IMR-90 (cell line): ENCODE measurements around the gene RAB11FIP4. TPM values are rescaled to one million over a fixed set of nuclear protein-coding genes. Genes with fewer than 3 reads are reported as not detected.

Experiments used
- ATAC-seq: fragments of 200-7000 bp; cut with Tn5 transposase; 2 replicates; pipeline ENCODE4 v1.9.1; 2020; ENCODE audit warnings: low read depth, mild to moderate bottlenecking, moderate library complexity
- BruUV-seq: library from RNA; stranded (reverse); fragments of 400-500 nt; replicated peaks from 2 replicates; lab custom pipeline; 2021; lab: Mats Ljungman, UMichigan
- CTCF ChIA-PET: fragments of 300-600 bp; formaldehyde crosslinking; extraction: SDS; loops from one replicate; lab custom pipeline; 2021; ENCODE audit warnings: antibody characterized with exemption; lab: Yijun Ruan, JAX
- POLR2A ChIA-PET: fragments of 300-600 bp; sonication (Branson Sonifier 250); formaldehyde crosslinking; loops from one replicate; lab custom pipeline; 2022; ENCODE audit warnings: antibody characterized with exemption; ENCODE audit not compliant: unreplicated experiment; lab: Charles Lee
- DNase-seq: peaks from one replicate; pipeline ENCODE4 v3.0.0; 2013
- H2AFZ ChIP-seq: replicated peaks from 2 replicates; pipeline ENCODE3; 2013; ENCODE audit warnings: low read length, mild to moderate bottlenecking; ENCODE audit not compliant: poor library complexity
- H2AK5ac ChIP-seq: 2 replicates; pipeline ENCODE4 v1.6.1; 2013; ENCODE audit warnings: low read depth, low read length, inconsistent platforms
- H2AK9ac ChIP-seq: replicated peaks from 2 replicates; pipeline ENCODE3; 2013; ENCODE audit warnings: mild to moderate bottlenecking, low read depth, low read length, moderate library complexity; ENCODE audit not compliant: poor library complexity
- H2BK120ac ChIP-seq: 2 replicates; pipeline ENCODE4 v1.6.1; 2013; ENCODE audit warnings: low read depth, low read length, inconsistent platforms
- H2BK15ac ChIP-seq: 3 replicates; pipeline ENCODE4 v1.6.1; 2013; ENCODE audit warnings: low read depth, low read length, inconsistent platforms
- H2BK20ac ChIP-seq: 2 replicates; pipeline ENCODE4 v1.6.1; 2013; ENCODE audit warnings: low read depth, mild to moderate bottlenecking, inconsistent platforms, low read length, moderate library complexity
- H2BK5ac ChIP-seq: 2 replicates; pipeline ENCODE4 v1.6.1; 2013; ENCODE audit warnings: mild to moderate bottlenecking, low read depth, low read length, inconsistent platforms; ENCODE audit not compliant: poor library complexity, severe bottlenecking
- H3K14ac ChIP-seq: replicated peaks from 2 replicates; pipeline ENCODE4 v1.6.1; 2013; ENCODE audit warnings: low read depth, low read length, inconsistent platforms
- H3K18ac ChIP-seq: 2 replicates; pipeline ENCODE4 v1.6.1; 2013; ENCODE audit warnings: low read depth, low read length, control low read depth
- H3K23ac ChIP-seq: 2 replicates; pipeline ENCODE4 v1.6.1; 2013; ENCODE audit warnings: low read depth, low read length, inconsistent platforms
- H3K27ac ChIP-seq: 2 replicates; pipeline ENCODE4 v1.5.1; 2013; ENCODE audit warnings: mild to moderate bottlenecking, control low read depth, low read length; ENCODE audit not compliant: insufficient read depth
- H3K27me3 ChIP-seq: 2 replicates; pipeline ENCODE4 v1.6.1; 2013; ENCODE audit warnings: low read length; ENCODE audit not compliant: control insufficient read depth, insufficient read depth
- H3K36me3 ChIP-seq: 2 replicates; pipeline ENCODE4 v1.6.1; 2013; ENCODE audit warnings: low read length, mixed read lengths; ENCODE audit not compliant: control insufficient read depth, insufficient read depth
- H3K4ac ChIP-seq: 2 replicates; pipeline ENCODE4 v1.6.1; 2013; ENCODE audit warnings: low read depth, low read length, inconsistent platforms
- H3K4me1 ChIP-seq: 2 replicates; pipeline ENCODE4 v1.6.1; 2013; ENCODE audit warnings: low read length, mixed read lengths; ENCODE audit not compliant: control insufficient read depth, insufficient read depth
- H3K4me2 ChIP-seq: 2 replicates; pipeline ENCODE4 v1.6.1; 2013; ENCODE audit warnings: low read depth, mild to moderate bottlenecking, control low read depth, low read length, moderate library complexity
- H3K4me3 ChIP-seq: 2 replicates; pipeline ENCODE4 v1.5.1; 2013; ENCODE audit warnings: low read depth, mild to moderate bottlenecking, control low read depth, low read length, moderate library complexity; ENCODE audit not compliant: insufficient read depth
- H3K56ac ChIP-seq: 2 replicates; pipeline ENCODE4 v1.6.1; 2013; ENCODE audit warnings: low read length, inconsistent platforms; ENCODE audit not compliant: insufficient read depth; ENCODE audit errors: extremely low read depth
- H3K79me1 ChIP-seq, 2 experiments: 2 replicates each; pipeline ENCODE4 v1.6.1; 2013; ENCODE audit warnings: low read length in 2 of 2, inconsistent platforms in 1 of 2, low read depth in 1 of 2
- H3K9ac ChIP-seq: 2 replicates; pipeline ENCODE4 v1.6.1; 2013; ENCODE audit warnings: low read depth, low read length, control low read depth
- H3K9me1 ChIP-seq: 2 replicates; pipeline ENCODE4 v1.6.1; 2013; ENCODE audit warnings: low read length, inconsistent platforms; ENCODE audit not compliant: insufficient read depth
- H3K9me3 ChIP-seq: 2 replicates; pipeline ENCODE4 v1.6.1; 2013; ENCODE audit warnings: low read length; ENCODE audit not compliant: control insufficient read depth, insufficient read depth
- H4K20me1 ChIP-seq: 2 replicates; pipeline ENCODE4 v1.6.1; 2013; ENCODE audit warnings: low read length, inconsistent platforms; ENCODE audit not compliant: insufficient read depth
- H4K5ac ChIP-seq: 2 replicates; pipeline ENCODE4 v1.6.1; 2013; ENCODE audit warnings: mild to moderate bottlenecking, low read depth, low read length, control low read depth
- H4K8ac ChIP-seq, 2 experiments: 2 replicates each; pipeline ENCODE4 v1.6.1; 2013; ENCODE audit warnings: low read depth in 2 of 2, low read length in 2 of 2, control low read depth in 1 of 2, inconsistent platforms in 1 of 2
- H4K91ac ChIP-seq: 2 replicates; pipeline ENCODE4 v1.6.1; 2013; ENCODE audit warnings: low read depth, low read length, inconsistent platforms; ENCODE audit not compliant: insufficient read depth
- BHLHE40 ChIP-seq: fragments of 150-350 bp; IDR thresholded peaks from 2 replicates; pipeline ENCODE4 v1.6.1; 2016; ENCODE audit warnings: mild to moderate bottlenecking, low read depth, low read length
- CTCF ChIP-seq: conservative IDR thresholded peaks from 2 replicates; pipeline ENCODE4 v1.5.1; 2012; ENCODE audit warnings: mild to moderate bottlenecking, low read depth, low read length, improper control_type of control experiment
- MAZ ChIP-seq: IDR thresholded peaks from 2 replicates; pipeline ENCODE4 v1.6.1; 2012; ENCODE audit warnings: low read depth, mild to moderate bottlenecking, low read length, improper control_type of control experiment, moderate library complexity, borderline replicate concordance
- MXI1 ChIP-seq: IDR thresholded peaks from 2 replicates; pipeline ENCODE4 v1.6.1; 2012; ENCODE audit warnings: low read depth, mild to moderate bottlenecking, low read length, moderate library complexity, borderline replicate concordance
- POLR2A ChIP-seq: IDR thresholded peaks from 2 replicates; pipeline ENCODE4 v1.6.1; 2012; ENCODE audit warnings: mild to moderate bottlenecking, low read depth, low read length
- RAD21 ChIP-seq: IDR thresholded peaks from 2 replicates; pipeline ENCODE4 v1.6.1; 2012; ENCODE audit warnings: low read length, improper control_type of control experiment
- SMC3 ChIP-seq: fragments of 150-350 bp; IDR thresholded peaks from 2 replicates; pipeline ENCODE4 v1.6.1; 2016; ENCODE audit warnings: low read depth, mild to moderate bottlenecking, antibody characterized with exemption, low read length, moderate library complexity
- USF2 ChIP-seq: fragments of 150-350 bp; IDR thresholded peaks from 2 replicates; pipeline ENCODE4 v1.6.1; 2017; ENCODE audit warnings: mild to moderate bottlenecking, antibody characterized with exemption, low read length, low read depth
- WGBS, 2 experiments: methylation state at CpG; one replicate each; pipeline versions ENCODE4 v1.1.5 to v1.1.7; 2013; ENCODE audit warnings: missing lambda C conversion rate in 2 of 2; ENCODE audit not compliant: insufficient read length in 1 of 2; ENCODE audit errors: extremely low coverage in 2 of 2; 5-methylcytosine and 5-hydroxymethylcytosine counted together
- dilution Hi-C: fragments of 300-500 bp; cut with HindIII; formaldehyde crosslinking; loops from one replicate; pipeline ENCODE4 v1.14.3; 2018; ENCODE audit warnings: low sequenced_read_pairs; ENCODE audit not compliant: unreplicated experiment
- in situ Hi-C: fragments of 300-500 bp; cut with MboI; formaldehyde crosslinking; loops from 3 replicates; pipeline ENCODE4 v1.14.3; 2019; ENCODE audit warnings: low sequenced_read_pairs, inconsistent platforms, mixed read lengths
- intact Hi-C: fragments of 100-400 bp; cut with micrococcal nuclease; formaldehyde crosslinking; loops from 2 replicates; pipeline ENCODE4 v1.10.0; 2022
- polyA plus RNA-seq, 3 experiments: library from polyadenylated mRNA; depleted of rRNA; stranded (reverse); fragments of >200 nt; gene quantifications; 2 replicates each; pipeline ENCODE4 v1.2.3, GENCODE V29; 2012; ENCODE audit warnings: low replicate concordance in 1 of 3
- total RNA-seq: library from RNA; depleted of rRNA; stranded (reverse); fragments of >200 nt; gene quantifications from 2 replicates; pipeline ENCODE4 v1.2.3, GENCODE V29; 2012
- TF ChIP-seq, protein P1 (sequence below): fragments of 150-350 bp; IDR thresholded peaks from 2 replicates; pipeline ENCODE4 v1.6.1; 2016; ENCODE audit warnings: low read depth, mild to moderate bottlenecking, low read length, moderate library complexity, borderline replicate concordance

RAB11FIP4 gene
- total and polyA plus RNA-seq, 2 of the 4 experiments (the other 2 are of a cell fraction), result 0.68 to 1.1 TPM

DNA sequence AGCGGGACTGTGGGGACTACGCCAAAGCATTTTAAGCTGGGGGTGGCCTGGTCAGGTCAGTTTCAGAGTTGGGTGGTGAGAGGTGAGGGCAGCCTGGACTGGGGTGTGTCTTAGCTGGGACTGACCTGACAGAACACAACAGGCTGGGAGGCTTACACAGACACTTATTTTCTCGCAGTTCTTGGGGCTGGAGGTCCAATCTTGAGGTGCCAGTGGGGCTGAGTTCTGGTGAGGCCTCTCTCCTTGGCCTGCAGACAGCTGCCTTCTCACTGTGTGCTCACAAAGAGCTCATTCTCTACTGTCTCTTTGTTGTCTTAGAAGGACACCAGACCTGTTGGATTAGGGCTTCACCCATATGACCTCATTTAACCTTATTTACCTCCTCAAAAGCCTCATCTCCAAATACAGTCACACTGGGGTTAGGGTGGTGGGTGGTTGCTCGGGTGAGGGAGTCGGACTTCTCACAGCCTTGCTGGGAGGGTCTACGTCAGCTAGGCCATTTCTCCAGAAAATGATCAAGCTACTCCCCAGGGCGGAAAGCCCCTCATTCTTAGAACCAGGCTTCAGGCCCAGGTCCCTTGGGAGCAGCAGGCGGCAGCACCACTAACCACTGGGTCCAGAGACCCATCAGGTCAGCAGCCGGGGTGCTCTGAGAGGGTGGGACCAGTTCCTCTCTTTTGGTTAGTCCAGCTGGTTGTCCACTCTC, 149.3 kb downstream of the RAB11FIP4 start:
- Histone ChIP-seq H3K79me1 (no peaks in the 10 kb centered on the region), H2AK9ac (no peak overlapping the region), H3K27me3 (no peaks in the 10 kb centered on the region; the same call in 1 of the 2 replicates), H3K4me2 (no peak overlapping the region), H3K36me3 (no peaks in the 10 kb centered on the region), H3K27ac (no peak overlapping the region), H3K56ac (no peak overlapping the region), H4K5ac (no peak overlapping the region), H3K9me1 (no peaks in the 10 kb centered on the region), H2BK15ac (no peak overlapping the region), H2AFZ (no peak overlapping the region), H3K4me1 (peaks cover 5% of the 10 kb centered on the region; the same call in 1 of the 2 replicates), H3K23ac (no peak overlapping the region), H3K9me3 (no peaks in the 10 kb centered on the region), H3K4ac (no peak overlapping the region), H3K4me3 (no peak overlapping the region), H2AK5ac (no peak overlapping the region), H4K20me1 (no peaks in the 10 kb centered on the region), H3K14ac (no peak overlapping the region), H4K91ac (no peak overlapping the region), H3K9ac (no peak overlapping the region), H3K18ac (no peak overlapping the region), H2BK120ac (no peak overlapping the region), H2BK5ac (no peak overlapping the region), H2BK20ac (no peak overlapping the region), H4K8ac (no peak overlapping the region)
- WGBS, 2 experiments, result no CpG with 5 or more reads among the region's 9 CpGs
- ATAC-seq (no peak), DNase-seq (no peak)
- ChIA-PET POLR2A (no interaction called here), CTCF (interaction anchor here (0.7 kb wide), 1 partner anchor 863 kb away, joined by 3 read pairs; no protein-coding TSS in a partner anchor)
- dilution Hi-C loops (no loop called here), in situ Hi-C loops (no loop called here), intact Hi-C loops (no loop called here)
- no TSS peak for BruUV-seq
- no peak for TF ChIP-seq POLR2A
- no peak for TF ChIP-seq RAD21
- no peak for TF ChIP-seq BHLHE40
- TF ChIP-seq USF2, result no peak
- no peak for TF ChIP-seq CTCF
- TF ChIP-seq MAZ, result no peak
- TF ChIP-seq, protein P1, sequence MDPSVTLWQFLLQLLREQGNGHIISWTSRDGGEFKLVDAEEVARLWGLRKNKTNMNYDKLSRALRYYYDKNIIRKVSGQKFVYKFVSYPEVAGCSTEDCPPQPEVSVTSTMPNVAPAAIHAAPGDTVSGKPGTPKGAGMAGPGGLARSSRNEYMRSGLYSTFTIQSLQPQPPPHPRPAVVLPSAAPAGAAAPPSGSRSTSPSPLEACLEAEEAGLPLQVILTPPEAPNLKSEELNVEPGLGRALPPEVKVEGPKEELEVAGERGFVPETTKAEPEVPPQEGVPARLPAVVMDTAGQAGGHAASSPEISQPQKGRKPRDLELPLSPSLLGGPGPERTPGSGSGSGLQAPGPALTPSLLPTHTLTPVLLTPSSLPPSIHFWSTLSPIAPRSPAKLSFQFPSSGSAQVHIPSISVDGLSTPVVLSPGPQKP, result no peak
- TF ChIP-seq SMC3, result no peak
- no peak for TF ChIP-seq MXI1
